HL-60 (cell line): ENCODE data around the gene CD300H.

Source experiments
- DNase-seq, 2 experiments: peaks; one replicate each; pipeline ENCODE4 v3.0.0-alpha.2; 2010 to 2020; ENCODE audit warnings: low read depth in 1 of 2, low spot score in 1 of 2
- H3K27ac ChIP-seq: fragments of 250-450 bp; sonication (Bioruptor Pico); replicated peaks from 2 replicates; pipeline ENCODE4 v1.5.1; 2020; ENCODE audit warnings: mild to moderate bottlenecking, moderate library complexity
- H3K27me3 ChIP-seq: fragments of 250-450 bp; sonication (Bioruptor Pico); 2 replicates; pipeline ENCODE4 v1.5.1; 2021; ENCODE audit warnings: mild to moderate bottlenecking, moderate library complexity; ENCODE audit not compliant: insufficient read depth, poor library complexity, severe bottlenecking
- H3K4me3 ChIP-seq: replicated peaks from 2 replicates; pipeline ENCODE4 v1.5.1; 2011; ENCODE audit warnings: mild to moderate bottlenecking, control low read depth, low read length; ENCODE audit not compliant: insufficient read depth
- GABPA ChIP-seq: IDR thresholded peaks from 2 replicates; pipeline ENCODE4 v1.6.1; 2012; ENCODE audit warnings: low read depth
- POLR2AphosphoS5 ChIP-seq: IDR thresholded peaks from 2 replicates; pipeline ENCODE4 v1.6.1; 2012; ENCODE audit warnings: low read depth
- REST ChIP-seq: IDR thresholded peaks from 2 replicates; pipeline ENCODE4 v1.6.1; 2012; ENCODE audit warnings: low read depth; ENCODE audit not compliant: insufficient replicate concordance
- SPI1 ChIP-seq: IDR thresholded peaks from 2 replicates; pipeline ENCODE4 v1.6.1; 2012; ENCODE audit warnings: low read depth, mild to moderate bottlenecking, borderline replicate concordance
- TF ChIP-seq, protein P1 (sequence below): IDR thresholded peaks from one replicate; pipeline ENCODE4 v1.5.1; 2011; ENCODE audit warnings: low read length, control low read depth, inconsistent platforms; ENCODE audit not compliant: insufficient read depth

Gene CD300H

DNA sequence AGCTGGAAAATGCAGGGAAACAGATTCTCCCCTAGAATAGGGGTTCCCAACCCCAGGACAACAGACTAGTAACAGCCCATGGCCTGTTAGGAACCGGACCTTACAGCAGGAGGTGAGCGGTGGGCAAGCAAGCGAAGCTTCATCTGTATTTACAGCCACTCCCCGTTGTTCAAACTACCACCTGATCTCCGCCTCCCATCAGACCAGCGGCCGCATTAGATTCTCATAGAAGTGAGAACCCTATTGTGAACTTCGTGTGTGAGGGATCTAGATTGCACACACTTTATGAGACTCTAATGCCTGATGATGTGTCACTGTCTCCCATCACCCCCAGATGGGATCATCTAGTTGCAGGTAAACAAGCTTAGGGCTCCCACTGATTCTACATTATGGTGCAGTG lies 39.6 kb downstream of the CD300H start:
- TF ChIP-seq SPI1 (no peak), REST (no peak), POLR2AphosphoS5 (no peak), GABPA (no peak)
- TF ChIP-seq, protein P1, sequence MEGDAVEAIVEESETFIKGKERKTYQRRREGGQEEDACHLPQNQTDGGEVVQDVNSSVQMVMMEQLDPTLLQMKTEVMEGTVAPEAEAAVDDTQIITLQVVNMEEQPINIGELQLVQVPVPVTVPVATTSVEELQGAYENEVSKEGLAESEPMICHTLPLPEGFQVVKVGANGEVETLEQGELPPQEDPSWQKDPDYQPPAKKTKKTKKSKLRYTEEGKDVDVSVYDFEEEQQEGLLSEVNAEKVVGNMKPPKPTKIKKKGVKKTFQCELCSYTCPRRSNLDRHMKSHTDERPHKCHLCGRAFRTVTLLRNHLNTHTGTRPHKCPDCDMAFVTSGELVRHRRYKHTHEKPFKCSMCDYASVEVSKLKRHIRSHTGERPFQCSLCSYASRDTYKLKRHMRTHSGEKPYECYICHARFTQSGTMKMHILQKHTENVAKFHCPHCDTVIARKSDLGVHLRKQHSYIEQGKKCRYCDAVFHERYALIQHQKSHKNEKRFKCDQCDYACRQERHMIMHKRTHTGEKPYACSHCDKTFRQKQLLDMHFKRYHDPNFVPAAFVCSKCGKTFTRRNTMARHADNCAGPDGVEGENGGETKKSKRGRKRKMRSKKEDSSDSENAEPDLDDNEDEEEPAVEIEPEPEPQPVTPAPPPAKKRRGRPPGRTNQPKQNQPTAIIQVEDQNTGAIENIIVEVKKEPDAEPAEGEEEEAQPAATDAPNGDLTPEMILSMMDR = no peak
- Histone ChIP-seq H3K27ac (peak overlapping the region; percentile 31), H3K27me3 (no peaks in the 10 kb centered on the region), H3K4me3 (no peak overlapping the region)
- DNase-seq = no peak

DNA sequence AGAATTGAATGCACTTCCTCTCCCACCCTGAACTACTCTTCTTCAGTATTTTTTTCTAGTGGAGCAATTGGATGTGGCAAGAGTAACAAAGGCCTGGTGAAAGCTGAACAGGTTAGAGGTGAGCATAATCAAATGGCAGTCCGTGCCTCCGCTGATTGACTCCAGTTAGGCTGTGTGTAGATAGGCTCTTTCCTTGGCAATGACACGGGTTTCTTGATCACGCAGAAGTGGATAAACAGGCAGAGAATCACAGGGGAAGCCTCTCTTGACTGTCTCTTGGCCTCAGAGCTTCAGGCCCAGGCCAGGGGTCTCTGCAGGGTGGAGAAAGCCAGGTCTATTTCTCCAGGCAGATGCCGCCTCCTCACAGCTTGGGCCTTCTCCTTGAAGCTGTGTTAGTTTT lies 40.2 kb downstream of the CD300H start:
- H3K27me3 ChIP-seq = no peaks in the 10 kb centered on the region

DNA sequence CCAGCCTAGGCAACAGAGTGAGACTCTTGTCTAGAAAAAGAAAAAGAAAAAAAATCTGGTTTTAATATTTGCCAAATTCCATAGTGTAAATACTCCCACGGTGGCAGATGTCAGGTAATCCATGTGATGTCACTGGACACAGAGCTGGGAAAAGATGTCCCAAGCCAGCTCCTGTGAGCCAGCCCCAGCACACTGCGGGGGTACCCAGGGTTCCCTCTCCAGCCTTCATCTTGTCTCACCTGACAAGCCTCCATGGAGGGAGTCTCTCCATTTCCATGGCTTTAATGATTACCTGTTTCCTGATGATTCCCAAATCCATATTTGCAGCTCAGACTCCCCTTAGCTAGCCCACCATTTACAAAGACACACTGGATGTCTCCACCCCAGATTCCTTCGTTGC lies 40.6 kb downstream of the CD300H start:
- no peak for TF ChIP-seq SPI1
- no peak for TF ChIP-seq REST
- TF ChIP-seq GABPA = no peak
- TF ChIP-seq POLR2AphosphoS5 = no peak
- TF ChIP-seq, protein P1 = no peak
- peak overlapping the region; percentile 31 for H3K27ac ChIP-seq
- H3K4me3 ChIP-seq = no peak overlapping the region
- no peaks in the 10 kb centered on the region for H3K27me3 ChIP-seq
- no peak for DNase-seq

More for the DNA sequence above, 40.2 kb downstream of the CD300H start:
- no peak overlapping the region for H3K4me3 ChIP-seq
- TF ChIP-seq SPI1 (peak; percentile 82), REST (no peak)
- peak overlapping the region; percentile 31 for H3K27ac ChIP-seq
- peak in 1 of 2 experiments; percentile 48 for DNase-seq

DNA sequence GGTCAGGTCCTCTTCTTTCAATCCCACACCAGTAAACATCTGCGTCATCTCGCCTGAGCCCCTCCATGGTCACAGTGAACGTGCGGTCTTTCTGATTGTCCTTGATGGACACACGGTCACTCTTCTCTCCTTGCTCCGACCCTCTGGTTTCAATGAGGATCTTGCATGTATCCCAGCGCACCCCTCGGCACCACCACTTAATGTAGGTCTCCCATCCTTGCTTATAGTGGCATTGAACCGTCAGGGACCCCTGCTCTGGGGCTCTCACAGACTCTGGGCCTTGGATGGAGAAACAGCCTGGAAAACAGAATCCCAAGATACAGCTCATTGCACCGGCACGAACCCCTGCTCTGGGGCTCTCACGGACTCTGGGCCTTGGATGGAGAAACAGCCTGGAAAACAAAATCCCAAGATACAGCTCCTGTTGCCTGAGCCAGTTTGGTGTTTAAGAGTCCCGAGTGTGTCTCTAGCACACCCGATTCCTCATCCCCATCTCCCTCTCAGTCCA lies 41.5 kb downstream of the CD300H start:
- no peak for DNase-seq
- H3K27ac ChIP-seq = no peak overlapping the region
- no peak overlapping the region for H3K4me3 ChIP-seq
- no peaks in the 10 kb centered on the region for H3K27me3 ChIP-seq
- TF ChIP-seq POLR2AphosphoS5 (no peak), GABPA (no peak), REST (no peak), SPI1 (no peak)
- TF ChIP-seq, protein P1 = no peak
